HG03571 (cell line): ENCODE results near the gene PLCG2.
"Not testable (repeated sequence)": the region's sequence is repeated elsewhere in the genome, so short reads cannot be mapped to it uniquely, and the experiment has no call there.

Experiments used
- ATAC-seq: cut with Tn5 transposase; IDR thresholded peaks from one replicate; pipeline ENCODE4 v1.9.1; 2021; ENCODE audit not compliant: unreplicated experiment

The PLCG2 gene

GRCh38 chr16:81987121-81987520, 208.0 kb downstream of the PLCG2 start:
- no peak for ATAC-seq

GRCh38 chr16:81987706-81988105, 208.6 kb downstream of the PLCG2 start:
- ATAC-seq: no peak

DNA sequence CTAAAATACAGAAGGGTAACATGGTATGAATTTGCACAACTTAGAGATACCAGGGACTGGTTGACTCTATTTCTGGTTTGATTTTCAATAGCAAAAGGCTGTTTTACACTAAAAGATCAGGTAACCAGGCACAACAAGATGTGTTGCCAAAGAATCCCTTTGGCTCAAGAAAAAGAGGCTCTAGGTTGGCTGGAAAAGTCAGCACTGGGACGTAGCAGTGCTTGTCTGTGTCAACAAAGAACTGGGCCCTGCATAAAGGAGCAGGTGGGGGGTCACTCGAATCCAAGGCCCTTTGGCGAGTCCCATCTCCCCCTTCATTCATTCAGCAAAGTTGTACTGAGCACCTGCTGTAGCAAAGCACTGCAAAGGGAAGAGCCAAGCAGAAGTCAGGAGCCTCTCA, 213.8 kb downstream of the PLCG2 start:
- ATAC-seq: no peak

DNA sequence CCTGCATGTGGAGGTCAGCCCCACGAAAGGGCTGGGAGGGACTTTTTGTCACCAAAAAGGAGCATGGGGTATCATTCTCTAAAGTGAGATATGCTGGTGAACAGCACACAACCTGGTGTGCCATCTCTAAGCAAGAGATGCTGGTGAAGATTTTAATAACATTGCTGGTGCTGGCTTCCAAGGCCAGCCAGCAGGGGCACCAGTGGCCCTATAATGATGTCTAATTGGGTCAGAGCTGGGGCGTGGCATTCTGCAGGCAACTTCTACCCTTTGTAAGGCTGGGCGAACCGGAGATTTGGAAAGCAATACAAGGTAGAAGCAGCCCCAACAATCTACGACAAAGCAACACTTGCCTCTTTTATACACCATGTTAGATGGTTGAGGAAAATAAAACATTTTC, 215.4 kb downstream of the PLCG2 start:
- no peak for ATAC-seq

DNA sequence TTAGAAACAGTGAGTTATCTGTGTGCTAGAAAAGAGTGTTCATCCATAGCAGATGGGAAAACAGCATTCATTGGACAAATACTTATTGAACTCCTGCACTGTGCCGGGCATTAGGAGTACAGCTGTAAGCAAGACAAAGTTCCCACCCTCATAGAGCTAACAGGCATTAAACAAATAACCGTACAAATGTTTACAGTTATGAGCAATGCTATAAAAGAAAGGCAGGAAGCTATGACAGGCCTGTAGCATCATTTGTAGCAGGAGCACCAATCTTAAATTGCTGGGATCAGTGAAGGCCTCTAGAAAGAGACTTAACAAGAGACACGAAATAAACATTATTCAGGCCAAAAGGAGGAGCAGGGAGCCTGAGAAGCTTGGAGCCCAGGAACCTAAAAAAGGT, 216.6 kb downstream of the PLCG2 start:
- no peak for ATAC-seq

DNA sequence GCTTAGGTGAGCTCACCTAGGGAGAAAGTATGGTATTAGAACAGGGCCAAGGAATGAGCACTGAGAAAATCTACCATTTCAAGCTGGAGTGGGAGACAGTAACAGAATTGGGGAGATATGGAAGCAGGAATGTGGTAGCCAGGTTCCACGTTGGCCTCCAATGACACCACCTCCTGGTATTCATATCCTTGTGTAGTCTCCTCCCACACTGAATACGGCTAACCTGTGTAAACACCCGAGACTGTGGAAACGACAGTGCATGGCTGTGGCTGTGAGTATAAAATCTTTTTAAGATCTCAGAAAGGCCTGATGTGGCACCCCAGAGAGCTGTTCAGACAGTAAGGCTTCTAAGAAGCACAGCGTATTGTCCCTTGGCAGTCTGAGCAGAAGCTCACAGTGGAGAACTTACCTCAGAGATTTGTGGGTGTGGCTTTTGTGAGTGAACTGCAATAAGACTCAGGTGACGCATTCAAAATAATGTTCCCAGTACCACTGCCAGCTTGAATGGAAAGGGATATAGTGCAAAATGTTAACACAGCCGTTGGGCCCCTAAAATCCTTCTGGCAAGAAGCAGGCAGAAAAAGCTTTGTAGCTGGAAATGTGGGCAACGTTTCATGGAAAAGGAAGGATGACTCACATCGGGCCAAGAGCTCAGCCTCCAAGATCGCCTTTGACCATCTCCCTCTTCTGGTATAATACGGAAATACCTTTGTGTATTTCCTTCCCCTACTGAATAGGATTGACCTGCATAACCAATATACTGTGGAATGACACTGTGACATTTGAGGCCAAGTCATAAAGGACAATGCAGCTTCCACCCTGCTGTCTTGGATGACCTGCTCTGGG, 217.8 kb downstream of the PLCG2 start:
- ATAC-seq: no peak

DNA sequence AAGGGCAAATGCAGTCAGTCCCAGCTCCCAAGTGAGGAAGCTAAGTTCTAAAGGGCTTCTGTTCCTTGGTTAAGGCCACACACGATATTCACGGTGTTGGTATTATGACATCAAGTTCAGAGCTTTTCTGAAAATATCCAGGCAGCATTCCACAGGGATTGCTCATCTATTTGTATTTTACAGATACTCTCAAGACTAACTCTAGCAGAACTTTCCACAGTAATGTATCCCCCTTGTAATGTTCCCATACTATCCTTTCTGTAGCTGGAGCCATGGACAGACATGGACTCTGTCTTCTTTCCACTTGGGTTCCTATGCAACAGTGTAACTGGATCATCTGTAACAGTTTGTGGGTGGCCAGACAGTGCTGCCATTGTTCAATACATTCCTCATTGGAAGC, 218.6 kb downstream of the PLCG2 start:
- ATAC-seq: no peak

- no peak for ATAC-seq
These were observed 223.7 kb downstream of the PLCG2 start for GRCh38 chr16:82002831-82003230.

DNA sequence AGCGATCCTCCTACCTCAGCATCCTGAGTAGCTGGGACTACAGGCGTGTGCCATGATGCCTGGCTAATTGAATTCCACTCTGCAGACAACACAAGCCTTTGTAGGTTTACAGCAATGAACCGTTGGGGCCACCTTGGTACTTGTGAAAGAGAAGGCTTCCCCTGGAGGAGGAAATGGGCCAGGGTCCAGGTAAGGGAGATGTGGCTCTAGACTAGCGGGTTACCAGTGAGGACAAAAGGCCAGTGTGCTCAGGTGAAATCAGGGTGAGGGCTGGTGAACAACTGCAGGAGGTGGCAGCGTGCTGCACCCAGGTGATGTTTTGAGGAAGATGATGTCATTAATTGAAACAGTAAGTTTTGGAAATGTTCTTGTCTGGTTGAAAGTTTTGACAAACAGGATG, 225.5 kb downstream of the PLCG2 start:
- ATAC-seq: no peak

DNA sequence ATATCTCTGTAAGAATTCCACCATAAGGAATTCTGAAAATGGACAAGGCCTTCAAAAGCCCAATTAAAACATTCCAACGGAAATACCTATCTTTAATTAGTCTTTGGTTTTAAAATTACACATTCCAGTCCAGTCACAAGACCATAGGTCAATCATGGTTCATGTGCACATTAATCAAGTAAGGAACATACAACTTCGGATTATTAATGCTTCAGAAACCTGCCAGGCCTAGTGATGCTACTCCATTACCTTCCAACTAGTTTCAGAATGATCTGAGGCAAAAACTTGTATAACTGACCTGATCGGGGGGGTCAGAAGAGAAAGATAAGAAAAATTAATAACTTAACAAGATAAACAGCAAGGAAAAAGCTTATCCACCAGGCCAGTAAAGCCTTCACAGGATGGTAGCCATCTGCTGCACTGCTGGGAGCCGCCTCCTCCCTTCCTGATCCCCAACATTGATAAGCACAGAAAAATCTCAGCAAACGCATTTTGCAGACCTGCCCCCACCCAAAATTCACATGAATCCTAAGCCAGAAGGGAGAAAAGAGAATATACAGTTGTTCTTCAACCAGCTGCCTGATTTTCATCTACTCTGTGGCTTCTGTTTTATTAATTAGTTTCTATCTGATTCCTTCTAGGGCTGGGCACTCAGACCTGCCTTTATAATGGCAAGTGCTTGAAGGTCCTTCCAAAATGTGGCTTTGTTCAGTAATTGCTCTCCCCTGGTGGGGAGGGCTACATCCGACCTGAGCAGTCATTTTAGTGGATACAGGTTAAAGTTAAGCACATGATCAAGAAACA, 226.1 kb downstream of the PLCG2 start:
- ATAC-seq: no peak

DNA sequence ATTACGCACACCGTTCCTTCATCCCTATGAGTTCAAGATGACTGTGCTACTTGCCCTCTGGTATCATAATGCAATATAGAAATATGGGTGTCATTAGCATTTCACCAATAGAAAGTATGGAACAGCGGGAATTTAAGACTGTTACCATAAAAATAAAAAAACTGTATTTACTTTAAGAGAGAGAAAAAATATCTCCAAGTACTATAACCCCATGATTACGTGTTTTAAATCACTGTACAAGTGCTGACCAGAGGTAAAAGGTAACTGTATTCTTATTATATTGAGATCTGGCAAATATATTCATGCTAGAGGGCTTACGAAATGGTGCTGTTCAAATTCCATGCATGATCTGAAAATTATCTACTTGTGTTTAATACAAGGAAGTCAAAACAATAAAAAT, 226.9 kb downstream of the PLCG2 start:
- ATAC-seq: no peak

GRCh38 chr16:82007189-82007588, 228.1 kb downstream of the PLCG2 start:
- no peak for ATAC-seq

GRCh38 chr16:82008957-82009592, 230.0 kb downstream of the PLCG2 start:
- ATAC-seq: no peak

- ATAC-seq: not testable (repeated sequence)
These were observed 230.7 kb downstream of the PLCG2 start for GRCh38 chr16:82009789-82010188.

DNA sequence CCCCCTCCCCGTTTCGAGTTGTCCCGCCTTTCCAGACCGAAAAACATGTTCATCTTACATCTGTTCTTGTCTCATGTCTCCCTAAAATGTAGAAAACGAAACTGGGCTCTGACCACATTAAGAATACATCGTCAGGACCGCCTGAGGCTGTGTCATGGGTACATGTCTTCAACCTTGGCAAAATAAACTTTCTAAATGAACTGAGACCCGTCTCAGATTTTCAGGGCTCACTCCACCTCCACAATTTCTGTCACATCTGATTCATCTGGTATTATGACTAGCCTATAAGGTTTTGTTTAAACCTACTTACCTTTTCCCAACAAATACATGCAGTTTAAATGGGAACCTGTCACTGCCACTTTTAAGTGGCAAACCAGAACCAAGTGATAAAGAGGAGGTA, 231.6 kb downstream of the PLCG2 start:
- ATAC-seq: no peak

DNA sequence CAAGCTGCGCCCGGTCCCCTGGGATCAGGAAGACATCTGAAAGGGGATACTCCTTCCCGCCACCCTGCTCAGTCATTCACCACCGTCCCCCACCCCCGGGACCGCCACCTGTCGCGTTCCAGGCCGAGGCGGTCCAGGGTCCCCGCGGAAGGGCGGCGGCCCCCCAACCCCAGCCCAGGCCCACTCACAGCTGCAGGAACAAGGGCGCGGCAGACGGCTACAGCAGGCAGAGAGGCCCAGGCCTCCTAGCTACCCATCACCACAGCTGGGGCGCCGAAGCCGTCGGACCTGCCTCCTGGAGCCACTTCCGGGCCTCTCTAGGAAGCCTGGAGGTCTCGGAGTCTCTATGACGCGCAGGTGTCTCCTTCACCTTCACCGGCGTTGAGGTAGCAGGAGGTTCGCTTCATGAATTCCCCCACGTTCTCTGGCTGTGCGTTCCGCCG, 232.1 kb downstream of the PLCG2 start, which contains the start of gene SDR42E1:
TSS of gene SDR42E1 (minus strand) at position 272 of the 443 bp plus-strand sequence. CDS start 10,612 bp downstream, outside the sequence.
- ATAC-seq: peak; percentile 98
